ENCODE results near the gene SEMA3E. TPM values are rescaled to one million over a fixed set of nuclear protein-coding genes. Genes with fewer than 3 reads are reported as not detected.

The SEMA3E gene
- total RNA-seq, 1 donor from 2014 or later, result 7.5 TPM

- no peak for DNase-seq
These were observed 309.0 kb downstream of the SEMA3E start for GRCh38 chr7:83339907-83340306.

GRCh38 chr7:83338277-83338950, 310.5 kb downstream of the SEMA3E start:
- no peak for DNase-seq

GRCh38 chr7:83337050-83337449, 311.9 kb downstream of the SEMA3E start:
- DNase-seq, result no peak

GRCh38 chr7:83326223-83326622, 322.7 kb downstream of the SEMA3E start:
- no peak for DNase-seq

- no peak for DNase-seq
These were observed 323.9 kb downstream of the SEMA3E start for GRCh38 chr7:83325083-83325482.

- DNase-seq, result no peak
These were observed 324.3 kb downstream of the SEMA3E start for GRCh38 chr7:83324596-83324995.

- no peak for DNase-seq
These were observed 327.9 kb downstream of the SEMA3E start for GRCh38 chr7:83321011-83321410.

GRCh38 chr7:83313931-83314330, 335.0 kb downstream of the SEMA3E start:
- DNase-seq, result no peak

Small RNA genes lying within 50 kb of the gene (small RNA-seq; reads per million reads assigned to genes)
- not detected for gene AC079987.1 (ENCODE audit: low replicate concordance)
